ENCODE results near the gene CNTNAP5.

CNTNAP5 gene

DNA sequence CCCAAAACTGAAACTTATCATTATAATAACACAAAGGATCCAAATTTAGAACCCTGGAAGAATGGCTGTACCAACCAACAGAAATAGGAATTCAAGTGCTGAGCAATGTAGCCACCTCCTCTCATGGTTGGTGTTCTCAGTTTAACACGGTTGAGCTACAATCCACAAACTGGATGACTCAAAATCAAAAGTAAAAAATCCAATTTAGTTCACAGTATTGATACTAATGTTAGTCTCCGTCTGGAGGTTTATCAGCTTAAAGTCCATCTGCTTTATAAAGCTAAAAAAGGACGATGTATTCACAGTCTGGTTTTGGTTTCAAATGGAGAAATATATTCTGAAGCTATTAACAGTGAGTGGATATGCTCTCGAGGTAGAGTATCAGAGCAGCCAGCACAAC is 40.5 kb downstream of the CNTNAP5 start:
- no peak for DNase-seq

DNA sequence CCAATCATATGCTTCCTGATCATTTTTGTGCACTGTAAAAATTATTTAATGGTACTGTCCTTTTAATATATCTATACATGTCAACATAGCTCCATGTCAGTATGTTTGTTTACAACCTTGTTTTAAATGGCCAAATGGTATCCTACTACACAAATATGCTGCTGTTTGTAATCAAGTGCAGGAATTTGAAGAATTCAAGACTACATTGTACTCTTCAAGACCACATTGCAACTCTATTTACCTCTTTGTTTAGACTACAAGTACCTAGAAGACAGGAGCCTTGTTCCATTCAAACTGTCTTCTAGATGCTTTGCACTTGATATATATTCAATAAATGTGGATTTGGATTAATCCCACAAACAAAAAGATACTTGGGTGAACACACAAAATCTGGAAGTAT is 41.7 kb downstream of the CNTNAP5 start:
- no peak for DNase-seq

DNA sequence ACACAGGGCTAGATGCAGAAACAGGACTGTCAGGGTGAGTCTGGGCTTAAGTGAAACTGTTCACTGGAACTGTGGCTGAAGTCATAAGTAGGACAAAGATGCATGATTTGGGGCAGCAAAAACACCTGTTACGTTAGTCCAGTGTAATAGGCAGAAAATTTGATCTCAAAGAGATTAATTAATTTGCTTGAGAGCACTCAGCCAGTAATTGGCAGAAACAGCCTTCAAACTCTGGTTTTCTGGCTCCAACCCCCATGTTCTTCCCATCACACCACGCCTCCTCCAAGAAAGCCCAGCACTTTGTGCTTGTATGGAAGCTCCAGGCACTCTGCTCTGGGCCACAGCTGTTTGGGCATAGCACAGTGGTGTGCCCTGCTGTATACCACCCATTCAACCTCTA is 54.0 kb downstream of the CNTNAP5 start:
- DNase-seq = no peak

DNA sequence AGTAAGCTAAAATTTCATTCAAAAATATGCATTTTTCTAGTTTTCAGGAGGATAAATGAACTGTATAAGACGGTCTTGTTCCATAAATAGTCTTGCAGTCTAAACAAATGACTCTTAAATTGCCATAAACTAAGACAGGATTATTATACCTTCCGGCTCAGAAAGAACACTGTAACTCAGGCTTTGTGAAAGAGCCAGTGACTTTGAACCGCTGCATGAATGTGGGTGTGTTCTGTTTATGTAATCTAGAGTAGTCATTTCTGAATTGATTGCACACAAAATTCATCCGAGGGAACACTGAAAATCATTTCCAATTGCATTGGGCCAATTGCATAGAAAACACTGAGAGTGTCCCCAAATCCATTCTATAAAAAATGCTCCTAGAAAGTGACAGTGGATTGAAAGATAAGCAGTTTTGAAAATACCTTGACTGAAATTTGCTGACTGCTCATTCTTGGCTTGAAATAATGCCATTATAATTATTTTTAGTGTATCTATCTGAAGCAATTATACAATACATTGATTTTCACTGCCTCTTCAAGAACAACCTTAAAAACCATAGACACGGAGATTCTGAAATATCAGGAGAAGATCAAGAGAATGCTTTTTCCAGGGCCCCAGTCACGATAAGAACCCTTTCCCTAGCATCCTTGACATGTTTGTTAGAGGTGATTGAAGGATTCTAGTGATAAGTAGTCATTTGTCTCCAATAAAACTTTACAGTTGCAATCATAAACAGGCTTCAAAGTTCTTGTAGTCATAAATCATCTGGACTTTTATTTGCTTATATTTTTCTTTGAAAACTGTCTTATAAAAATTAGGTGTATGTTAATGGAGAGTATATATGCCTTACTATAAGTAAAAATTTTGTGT is 55.4 kb downstream of the CNTNAP5 start:
- DNase-seq = no peak

DNA sequence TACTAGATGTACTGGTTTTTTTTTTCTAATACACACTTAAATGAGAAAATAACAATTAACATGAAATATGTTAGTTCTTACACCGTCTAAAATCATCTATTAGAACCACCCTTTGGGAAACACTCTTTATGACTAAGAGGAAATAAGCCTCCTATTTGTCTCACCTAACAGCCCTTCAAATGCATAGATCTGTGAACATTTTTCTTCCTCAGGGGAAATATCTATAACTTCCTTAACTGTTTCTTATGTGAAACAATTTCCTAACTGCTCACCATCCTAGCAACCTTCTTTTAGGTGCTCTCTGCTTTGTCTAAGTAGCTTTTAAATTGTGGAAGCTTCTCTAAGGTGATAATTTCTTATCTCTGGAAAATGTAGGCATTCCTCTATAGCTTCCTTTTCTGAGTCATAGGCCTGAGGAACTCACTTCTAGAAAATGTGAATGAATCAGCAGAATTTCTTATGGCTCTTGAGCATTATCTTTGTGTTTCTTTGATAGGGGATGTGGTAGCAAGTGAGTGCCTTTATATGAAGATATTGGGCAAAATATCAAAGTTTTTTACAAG is 56.1 kb downstream of the CNTNAP5 start:
- no peak for DNase-seq

DNA sequence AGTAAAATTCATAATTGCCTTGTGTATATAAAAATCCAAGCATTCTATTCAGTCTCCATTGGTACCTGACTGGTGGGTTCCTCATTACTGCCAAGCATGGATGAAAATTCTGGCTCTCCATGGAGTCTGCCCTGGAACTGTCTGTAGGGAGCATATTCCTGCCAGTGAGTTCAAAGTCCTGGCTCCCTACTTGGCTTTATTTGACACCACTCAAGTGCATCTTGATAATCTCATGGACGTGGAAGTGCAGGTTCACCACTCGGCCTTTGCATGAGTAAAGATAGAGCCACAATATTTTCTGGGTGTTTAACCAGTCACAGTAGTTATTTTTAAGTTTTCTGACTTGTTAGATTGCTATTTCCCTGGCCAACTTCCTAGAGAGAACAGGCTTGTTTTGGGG is 63.5 kb downstream of the CNTNAP5 start:
- DNase-seq = no peak

DNA sequence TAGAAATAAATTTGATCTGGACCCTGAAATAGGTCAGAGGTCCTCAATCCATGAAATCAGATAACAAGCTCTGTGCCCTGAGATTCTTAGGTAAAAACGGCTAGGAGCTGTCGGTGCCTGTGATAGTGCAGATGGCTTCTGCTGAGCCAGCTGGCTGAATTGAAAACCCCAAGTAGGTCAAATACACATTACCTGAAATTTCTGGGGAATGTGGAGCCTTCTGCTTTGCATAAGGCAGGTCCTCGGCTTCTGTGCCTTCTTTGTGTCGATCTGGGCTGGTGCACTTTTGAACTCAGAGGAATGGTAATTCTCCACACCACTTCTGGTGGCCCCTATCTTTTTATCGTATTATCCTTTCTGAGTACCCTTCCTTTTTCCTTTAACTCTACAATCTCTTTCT is 66.6 kb downstream of the CNTNAP5 start:
- no peak for DNase-seq

DNA sequence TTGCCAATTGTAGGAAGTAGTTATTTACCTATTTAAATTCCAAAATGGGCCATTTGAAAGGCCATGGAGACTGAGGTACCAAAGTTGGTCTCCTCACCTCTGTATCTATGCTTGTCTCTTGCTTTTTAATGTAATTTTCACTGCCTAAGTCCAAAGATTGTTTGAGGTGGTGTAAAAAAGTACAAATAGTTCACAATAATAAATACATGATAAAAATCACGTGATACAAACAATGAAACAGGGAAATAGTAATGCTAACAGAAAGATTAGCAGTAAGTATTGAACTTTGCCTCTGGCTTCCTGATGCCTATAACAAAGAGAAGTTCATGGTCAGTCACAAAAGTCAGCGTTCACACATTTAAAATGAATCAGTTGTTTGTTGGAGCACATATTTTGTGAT is 67.6 kb downstream of the CNTNAP5 start:
- no peak for DNase-seq

DNA sequence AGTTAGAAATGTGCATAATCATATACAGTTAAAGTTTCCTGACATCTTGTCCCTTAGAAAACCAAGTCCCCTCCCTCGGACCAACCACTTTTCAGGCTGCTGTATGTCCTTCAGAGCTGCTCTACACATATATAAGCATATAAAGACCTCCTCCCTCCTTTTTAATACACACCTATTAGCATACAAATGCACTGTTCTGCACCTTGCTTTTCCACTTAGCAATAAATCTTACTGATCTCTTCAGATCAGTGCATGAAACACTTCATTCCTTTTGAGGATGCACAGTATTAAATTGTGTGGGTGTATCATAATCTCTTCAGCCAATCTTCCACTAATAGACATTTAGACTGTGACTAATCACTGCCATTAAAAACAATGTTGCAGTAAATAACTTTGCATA is 79.8 kb downstream of the CNTNAP5 start:
- no peak for DNase-seq

DNA sequence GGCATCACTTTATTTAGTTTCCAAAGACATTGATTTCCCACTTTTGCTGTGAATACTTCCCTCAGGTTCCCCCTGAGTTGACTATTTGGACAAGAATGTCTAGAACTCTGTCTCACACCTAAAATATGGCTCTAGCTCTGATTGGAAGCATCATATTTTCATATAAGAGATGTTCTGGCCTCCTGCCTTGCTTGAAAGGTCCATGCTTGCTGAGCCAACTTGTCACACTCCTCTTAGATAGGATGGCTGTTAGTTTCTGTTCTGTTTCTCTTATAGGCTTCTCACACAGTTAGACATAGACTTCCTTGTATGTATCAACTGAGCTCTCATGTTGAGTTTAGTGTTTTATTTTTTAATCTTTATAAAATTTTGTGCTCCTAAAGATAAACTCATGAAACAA is 87.1 kb downstream of the CNTNAP5 start:
- DNase-seq = no peak

DNA sequence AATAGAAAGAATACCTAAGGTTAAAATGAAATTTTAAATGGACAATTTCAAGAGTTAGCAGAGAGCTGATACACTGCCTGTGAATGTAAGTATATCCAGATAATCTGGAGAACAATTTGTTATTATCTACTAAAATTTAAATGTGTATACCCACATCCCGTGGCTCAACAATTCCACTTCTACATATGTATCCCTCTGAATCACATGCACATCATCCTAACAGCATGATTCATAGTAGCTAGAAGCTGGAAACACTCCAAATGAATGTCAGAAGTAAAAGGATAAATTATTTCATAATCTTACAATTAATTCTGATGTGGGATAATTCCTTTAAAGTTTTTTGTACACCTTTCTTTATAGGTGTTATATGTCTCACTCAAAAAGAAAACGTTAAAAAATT is 87.9 kb downstream of the CNTNAP5 start:
- DNase-seq = no peak

DNA sequence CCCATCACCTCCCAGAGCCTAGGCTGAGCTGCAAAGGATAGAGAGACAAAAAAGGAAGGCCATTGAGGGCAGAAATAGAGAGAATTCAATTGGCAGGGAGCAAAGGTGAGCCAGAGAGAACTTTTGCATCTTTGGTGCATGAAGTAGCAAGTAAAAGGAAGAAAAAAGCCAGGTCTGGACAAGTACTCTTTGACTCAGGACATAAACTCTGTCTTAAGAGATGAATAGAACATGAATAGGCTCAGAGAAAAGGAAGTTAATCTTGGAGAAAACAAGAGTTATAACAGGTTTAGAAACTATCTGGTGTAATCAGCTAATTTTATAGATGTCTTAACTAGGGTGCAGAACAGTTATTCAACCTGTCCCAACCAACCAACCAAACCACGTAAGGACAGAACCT is 95.2 kb downstream of the CNTNAP5 start:
- no peak for DNase-seq

DNA sequence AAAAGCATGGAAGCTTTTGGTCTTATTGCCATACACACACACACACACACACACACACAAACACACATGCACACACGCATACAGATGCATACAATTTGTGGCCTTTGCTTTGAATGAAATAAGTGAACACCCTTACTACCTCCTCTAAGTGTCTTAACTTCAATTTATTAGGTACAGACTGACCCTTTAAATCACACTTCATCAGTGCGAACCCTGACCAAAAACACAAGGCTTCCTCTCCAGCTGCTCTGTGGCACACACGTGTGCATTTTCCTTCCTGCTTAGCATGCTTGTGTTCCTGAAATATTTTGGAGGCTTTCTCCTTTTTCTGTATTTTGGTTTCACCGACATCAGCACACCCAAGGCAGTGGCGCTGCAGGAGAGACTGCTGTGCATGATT is 96.0 kb downstream of the CNTNAP5 start:
- no peak for DNase-seq

DNA sequence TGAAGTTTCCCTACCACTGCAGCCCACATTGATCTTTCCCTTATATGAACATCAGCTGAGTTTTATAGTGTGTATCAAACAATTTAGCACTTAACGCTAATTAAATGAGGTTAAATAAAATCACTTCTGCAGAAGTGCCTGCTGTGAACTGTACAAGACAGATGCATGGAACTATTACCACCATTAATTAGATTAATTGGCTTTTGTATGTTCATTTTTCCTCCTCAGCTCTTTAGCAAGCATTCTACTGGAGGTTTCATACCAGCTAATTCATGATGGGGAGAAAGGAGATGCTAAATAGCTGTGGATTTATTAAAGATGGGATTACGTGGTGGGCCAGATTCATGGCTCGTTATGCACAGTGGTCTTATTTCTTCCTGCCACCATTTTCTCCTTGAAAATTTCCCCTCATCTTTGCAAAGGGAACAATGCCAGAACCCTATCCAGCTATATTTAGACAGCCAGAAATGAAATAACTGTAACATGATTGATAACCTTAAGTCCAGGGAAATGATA is 96.7 kb downstream of the CNTNAP5 start:
- no peak for DNase-seq

DNA sequence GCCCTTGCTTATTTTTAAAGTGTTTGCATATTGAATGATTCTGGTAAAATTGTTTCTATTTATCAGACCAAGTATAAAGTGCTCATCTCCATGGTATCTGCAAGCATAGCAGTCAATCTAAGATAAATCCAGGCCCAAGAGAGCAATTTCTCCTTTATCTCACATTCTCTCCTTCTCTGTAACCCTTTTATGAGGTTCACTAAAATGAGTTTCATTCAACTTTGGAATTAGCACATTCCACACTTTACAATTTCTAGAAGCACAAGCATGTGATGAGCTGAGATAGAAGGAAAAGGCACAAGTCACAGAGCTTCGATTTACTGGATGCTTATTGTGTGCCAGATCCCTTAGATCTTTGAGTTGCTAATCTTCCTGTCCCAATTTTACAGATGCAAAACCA is 97.3 kb downstream of the CNTNAP5 start:
- DNase-seq = no peak

DNA sequence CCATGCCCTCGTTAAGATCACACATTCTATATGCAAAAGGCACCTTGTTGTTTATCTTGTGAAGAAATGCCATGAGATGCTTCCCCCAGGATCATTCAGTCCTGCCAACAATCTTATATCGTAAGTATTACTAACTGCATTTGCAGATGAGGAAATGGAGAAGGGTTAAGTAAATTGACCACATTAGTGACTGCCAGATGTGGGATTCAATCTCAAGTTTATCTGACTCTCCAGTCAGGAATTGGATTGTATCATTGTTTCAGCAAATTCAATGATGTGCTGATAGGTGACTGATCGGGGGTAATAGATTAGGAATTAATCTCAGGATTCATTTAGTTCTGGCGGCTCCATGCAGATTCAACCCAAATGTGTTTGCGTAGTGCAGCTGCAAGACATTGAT is 106.2 kb downstream of the CNTNAP5 start:
- no peak for DNase-seq

DNA sequence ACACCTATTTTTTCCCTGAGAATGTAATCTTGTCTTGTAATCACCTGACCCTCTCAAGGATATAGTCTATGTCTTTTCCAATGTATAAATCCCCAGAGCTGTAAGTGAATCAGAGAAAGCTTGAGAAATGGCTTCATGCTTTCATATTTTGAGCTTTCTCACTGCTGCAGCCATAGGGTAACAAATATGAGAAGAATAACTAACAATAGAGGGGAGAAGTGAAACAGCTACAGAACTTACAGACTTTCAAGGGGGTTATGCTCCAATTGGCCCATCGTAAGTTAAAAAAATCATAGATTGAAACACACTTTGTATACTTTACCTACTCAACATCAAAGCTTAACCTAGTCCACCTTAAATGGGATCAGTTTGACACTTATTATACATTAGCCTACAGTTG is 111.0 kb downstream of the CNTNAP5 start:
- no peak for DNase-seq

DNA sequence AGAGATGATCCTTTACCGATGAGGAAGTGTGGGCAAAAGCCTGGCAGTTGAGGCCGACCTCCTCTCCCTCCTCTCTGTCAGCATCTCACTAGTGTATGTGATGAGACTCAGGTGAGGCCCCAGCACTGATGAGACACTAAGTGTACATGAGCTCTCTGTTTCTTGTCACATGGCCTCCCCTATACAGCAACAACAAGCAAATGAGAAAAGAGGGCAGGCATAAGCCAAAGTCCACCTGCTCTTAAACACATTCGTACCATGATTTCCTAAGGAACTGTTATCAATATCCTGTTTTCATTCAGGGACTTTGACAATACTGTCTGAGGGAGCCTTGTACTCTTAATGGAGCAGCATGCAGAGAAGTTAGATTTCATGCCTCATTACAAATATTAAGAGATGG is 113.0 kb downstream of the CNTNAP5 start:
- DNase-seq = no peak

DNA sequence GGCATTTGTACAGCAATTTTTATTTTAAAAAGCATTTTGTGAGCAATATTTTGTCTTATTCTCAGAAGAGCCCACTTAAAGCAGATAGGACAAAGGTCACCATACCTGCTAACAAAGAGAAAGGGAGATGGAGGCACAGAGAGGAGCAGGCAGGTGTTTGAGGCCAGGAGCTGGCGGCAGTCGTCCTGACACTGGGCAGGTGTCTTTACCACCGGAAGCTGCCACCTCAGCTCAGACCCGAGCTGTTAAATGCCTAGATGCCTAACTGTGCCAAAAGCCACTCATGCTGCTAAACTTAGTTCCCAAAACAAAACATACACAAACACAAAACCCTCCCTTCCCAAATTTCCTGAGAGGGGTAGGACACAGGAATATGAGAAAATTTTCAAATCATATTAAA is 120.9 kb downstream of the CNTNAP5 start:
- DNase-seq = no peak

DNA sequence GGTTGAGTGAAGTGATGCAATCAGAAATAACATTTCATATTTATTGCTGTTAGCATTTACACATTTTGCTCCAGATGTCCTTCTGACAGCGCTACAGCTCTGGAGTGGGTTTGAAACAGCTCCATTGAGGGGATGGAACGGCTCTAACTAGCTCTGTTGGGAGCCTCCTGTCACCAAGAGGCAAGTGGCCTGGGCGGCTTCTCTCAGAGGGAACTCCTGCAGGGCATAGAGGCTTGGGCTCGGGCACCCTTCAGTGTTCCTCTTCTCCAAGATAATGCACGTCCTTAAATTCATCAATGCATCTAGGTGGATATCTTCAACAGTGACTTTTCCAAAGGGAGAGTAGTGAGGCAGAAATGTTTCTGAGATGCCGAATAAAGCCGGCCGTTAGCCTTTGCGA is 122.5 kb downstream of the CNTNAP5 start:
- no peak for DNase-seq

DNA sequence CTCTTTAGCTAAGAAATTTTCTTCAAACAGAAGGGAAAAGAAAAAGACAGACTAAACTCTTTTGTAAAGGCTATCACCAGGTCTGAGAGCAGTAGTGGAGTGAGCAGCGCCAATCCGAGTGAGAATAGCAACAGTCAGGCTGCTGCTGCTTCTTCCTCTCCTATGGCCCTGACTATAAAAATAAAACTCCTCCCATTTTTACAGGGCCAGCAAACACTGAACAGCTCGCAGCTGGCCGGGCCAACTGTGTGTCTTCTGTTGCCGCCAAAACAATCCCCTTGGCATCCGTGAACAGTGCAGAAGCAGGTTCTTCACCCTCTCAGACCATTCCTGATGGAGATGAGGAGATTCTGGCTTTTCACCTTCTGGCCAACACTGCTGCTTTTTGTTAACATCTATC is 124.5 kb downstream of the CNTNAP5 start:
- DNase-seq = no peak

DNA sequence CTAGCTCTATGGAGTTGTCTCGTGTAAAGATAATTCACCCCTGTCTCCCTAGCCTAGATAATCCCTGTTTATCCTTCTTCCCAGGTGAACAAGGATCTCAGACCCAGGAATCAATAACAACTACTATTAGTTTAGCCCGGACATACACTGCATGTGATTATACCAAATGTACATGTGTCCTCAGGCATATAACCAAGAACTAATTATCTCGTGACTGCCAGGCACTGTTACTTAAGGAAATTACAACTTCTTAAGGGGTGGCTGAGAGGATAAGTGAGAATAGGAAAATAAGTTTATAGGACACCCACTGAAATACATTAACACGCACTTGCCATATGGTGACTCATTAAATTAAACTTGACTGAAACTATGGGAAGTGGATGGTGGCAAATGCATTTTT is 126.6 kb downstream of the CNTNAP5 start:
- no peak for DNase-seq

DNA sequence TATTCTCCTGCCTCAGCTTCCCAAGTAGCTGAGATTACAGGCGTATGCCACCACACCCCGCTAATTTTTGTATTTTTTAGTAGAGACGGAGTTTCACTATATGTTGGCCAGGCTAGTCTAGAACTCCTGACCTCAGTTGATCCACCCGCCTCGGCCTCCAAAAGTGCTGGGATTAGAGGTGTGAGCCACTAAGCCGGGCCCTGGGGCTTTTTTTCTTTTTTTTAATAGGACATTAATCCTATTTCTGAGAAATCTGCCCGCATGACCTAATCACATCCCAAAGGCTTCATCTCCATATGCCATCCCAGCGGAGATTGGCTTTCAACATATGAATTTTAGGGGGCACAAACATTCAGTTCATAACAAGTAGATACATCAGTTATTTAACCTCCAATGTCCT is 128.6 kb downstream of the CNTNAP5 start:
- no peak for DNase-seq

DNA sequence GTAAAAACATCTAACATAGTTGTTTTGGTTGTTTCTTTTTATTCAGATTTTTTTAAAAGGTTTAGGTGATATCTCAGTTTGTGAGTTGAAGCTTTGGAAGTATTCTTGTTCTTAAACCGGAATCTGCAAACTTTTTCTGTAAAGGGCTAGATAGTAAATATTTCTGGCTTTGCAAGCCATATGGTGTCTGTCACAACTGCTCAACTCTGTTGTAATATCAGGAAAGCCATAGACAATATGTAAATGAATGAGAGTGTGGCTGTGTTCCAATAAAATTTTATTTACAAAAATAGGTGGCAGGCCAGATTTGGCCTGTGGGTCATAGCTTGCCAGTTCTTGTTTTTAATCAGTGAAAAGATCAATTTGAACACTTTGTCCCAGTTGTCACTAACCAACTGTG is 134.1 kb downstream of the CNTNAP5 start:
- DNase-seq = no peak

DNA sequence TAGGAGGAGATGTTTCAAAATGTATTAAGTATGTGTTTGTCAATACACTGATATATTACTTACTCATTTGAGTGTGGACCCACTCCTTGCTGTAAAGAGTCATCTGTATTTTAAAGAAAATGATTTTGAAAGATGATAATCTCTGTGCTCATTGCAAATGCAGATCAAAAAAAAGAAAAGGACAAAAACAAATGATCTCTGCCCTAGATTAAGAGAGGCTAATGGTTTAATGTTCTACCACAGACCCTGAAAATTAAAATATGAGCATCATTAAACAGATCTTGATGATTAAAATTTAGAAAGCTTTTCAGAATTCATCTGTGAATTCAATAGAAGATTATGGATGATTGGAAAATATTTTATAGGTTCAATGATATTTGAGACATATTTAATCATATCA is 136.5 kb downstream of the CNTNAP5 start:
- no peak for DNase-seq

Measured in left hindlimb (tissue), 1 donor.